ENCODE measurements around the gene SPG11. TPM values are rescaled to one million over a fixed set of nuclear protein-coding genes. Genes with fewer than 3 reads are reported as not detected.

The SPG11 gene
- total RNA-seq, 1 experiment from 2014 or later = 38.3 TPM

DNA sequence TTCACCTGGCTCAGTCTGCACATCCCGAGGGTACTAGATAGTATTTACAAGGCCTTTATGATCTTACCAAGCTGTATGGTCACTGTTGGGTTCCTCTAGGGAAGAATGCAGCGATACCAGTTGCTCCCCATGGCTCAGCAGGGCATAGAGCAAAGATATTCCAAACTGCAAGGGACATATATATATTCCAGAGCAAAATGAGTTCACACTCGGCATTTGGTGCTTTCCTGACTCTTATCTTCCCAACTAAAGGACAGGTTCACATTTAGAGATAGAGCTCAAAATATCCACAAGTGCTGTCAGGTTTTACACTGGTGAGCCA is 3.5 kb upstream of the SPG11 start:
- H2AFZ ChIP-seq (ENCODE audit: low read length) = no peak overlapping the region
- no peak overlapping the region for H2BK15ac ChIP-seq (ENCODE audit: low read depth, low read length)
- no peaks in the 10 kb centered on the region for H4K20me1 ChIP-seq (ENCODE audit: control insufficient read depth, insufficient read depth, insufficient read length)
- H3K9me3 Mint-ChIP-seq = no peaks in the 10 kb centered on the region; a peak in 1 of 5 replicates
- no peaks in the 10 kb centered on the region for H3K79me2 ChIP-seq (ENCODE audit: insufficient read depth, low read length)
- H3K27me3 ChIP-seq (ENCODE audit: insufficient read depth, low read length) = no peaks in the 10 kb centered on the region
- no peak overlapping the region for H3K4me2 ChIP-seq (ENCODE audit: insufficient read depth, insufficient read length, low read length)
- peaks cover 17 to 19% of the 10 kb centered on the region in 2 experiments for H3K4me1 Mint-ChIP-seq
- H3T11ph ChIP-seq (ENCODE audit: low read length) = no peak overlapping the region
- no peak overlapping the region for H3K27ac Mint-ChIP-seq
- H3K9me3 ChIP-seq (ENCODE audit: control insufficient read depth, low read depth, low read length) = no peaks in the 10 kb centered on the region
- no peak overlapping the region for H3K4ac ChIP-seq (ENCODE audit: low read depth, low read length)
- H3K23ac ChIP-seq (ENCODE audit: insufficient read length, low read depth, low read length) = no peak overlapping the region
- H3K4me1 ChIP-seq (ENCODE audit: insufficient read depth, low read length) = no peaks in the 10 kb centered on the region
- H2BK20ac ChIP-seq (ENCODE audit: low read depth, low read length, poor library complexity, severe bottlenecking) = no peak overlapping the region
- no peak overlapping the region for H3K14ac ChIP-seq (ENCODE audit: insufficient read depth, low read length)
- H4K91ac ChIP-seq (ENCODE audit: insufficient read length, low read depth, low read length) = no peak overlapping the region
- no peak overlapping the region for H3K27ac ChIP-seq (ENCODE audit: insufficient read length, low read depth, low read length)
- no peak overlapping the region for H3K9ac ChIP-seq (ENCODE audit: extremely low read depth, insufficient read length, low read length)
- TF ChIP-seq, protein P1, sequence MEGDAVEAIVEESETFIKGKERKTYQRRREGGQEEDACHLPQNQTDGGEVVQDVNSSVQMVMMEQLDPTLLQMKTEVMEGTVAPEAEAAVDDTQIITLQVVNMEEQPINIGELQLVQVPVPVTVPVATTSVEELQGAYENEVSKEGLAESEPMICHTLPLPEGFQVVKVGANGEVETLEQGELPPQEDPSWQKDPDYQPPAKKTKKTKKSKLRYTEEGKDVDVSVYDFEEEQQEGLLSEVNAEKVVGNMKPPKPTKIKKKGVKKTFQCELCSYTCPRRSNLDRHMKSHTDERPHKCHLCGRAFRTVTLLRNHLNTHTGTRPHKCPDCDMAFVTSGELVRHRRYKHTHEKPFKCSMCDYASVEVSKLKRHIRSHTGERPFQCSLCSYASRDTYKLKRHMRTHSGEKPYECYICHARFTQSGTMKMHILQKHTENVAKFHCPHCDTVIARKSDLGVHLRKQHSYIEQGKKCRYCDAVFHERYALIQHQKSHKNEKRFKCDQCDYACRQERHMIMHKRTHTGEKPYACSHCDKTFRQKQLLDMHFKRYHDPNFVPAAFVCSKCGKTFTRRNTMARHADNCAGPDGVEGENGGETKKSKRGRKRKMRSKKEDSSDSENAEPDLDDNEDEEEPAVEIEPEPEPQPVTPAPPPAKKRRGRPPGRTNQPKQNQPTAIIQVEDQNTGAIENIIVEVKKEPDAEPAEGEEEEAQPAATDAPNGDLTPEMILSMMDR (conservative IDR thresholded peaks at IDR 0.05) = no peak
- no peak overlapping the region for H3K56ac ChIP-seq (ENCODE audit: insufficient read length, low read depth, low read length)
- H2AK5ac ChIP-seq (ENCODE audit: insufficient read length, low read length) = no peak overlapping the region
- no peak overlapping the region for H4K5ac ChIP-seq (ENCODE audit: insufficient read length, low read depth, low read length)
- no peaks in the 10 kb centered on the region; the same call in 1 of the 2 replicates for H3K27me3 Mint-ChIP-seq (ENCODE audit: low read depth)
- H2BK5ac ChIP-seq (ENCODE audit: insufficient read length, low read length) = no peak overlapping the region
- peaks cover 6% of the 10 kb centered on the region for H3K79me1 ChIP-seq (ENCODE audit: insufficient read depth, low read depth, low read length, poor library complexity, severe bottlenecking)
- H2BK120ac ChIP-seq (ENCODE audit: low read depth, low read length, poor library complexity, severe bottlenecking) = no peak overlapping the region
- peaks cover 7% of the 10 kb centered on the region for H3K23me2 ChIP-seq (ENCODE audit: insufficient read length, low read depth, low read length, poor library complexity, severe bottlenecking)
- H3K18ac ChIP-seq (ENCODE audit: insufficient read length, low read depth, low read length) = no peak overlapping the region
- H3K36me3 Mint-ChIP-seq (ENCODE audit: insufficient read depth in 1 of 3, low read depth in 3 of 3) = no peaks in the 10 kb centered on the region
- WGBS (ENCODE audit: extremely low coverage, insufficient read length, low lambda C conversion rate) = no CpG with 5 or more reads among the region's 3 CpGs
- H3K4me3 Mint-ChIP-seq = no peak overlapping the region
- H2BK12ac ChIP-seq (ENCODE audit: insufficient read length, low read depth, low read length) = no peak overlapping the region
- DNase-seq = no peak
- no peak overlapping the region for H4K8ac ChIP-seq (replicated peaks; ENCODE audit: insufficient read length, low read depth, low read length)
